WERI-Rb-1 (cell line): Measurements from ENCODE around the gene HSPB6.

Experiments
- DNase-seq: peaks from one replicate; pipeline ENCODE4 v3.0.0-alpha.2; 2020
- H3K27ac ChIP-seq: fragments of 250-450 bp; sonication (Bioruptor Pico); 2 replicates; pipeline ENCODE4 v1.5.1; 2020; ENCODE audit warnings: mild to moderate bottlenecking, moderate library complexity
- H3K27me3 ChIP-seq: fragments of 250-450 bp; sonication (Bioruptor Pico); 2 replicates; pipeline ENCODE4 v1.5.1; 2021; ENCODE audit warnings: mild to moderate bottlenecking, low read depth, moderate library complexity; ENCODE audit not compliant: insufficient read depth, severe bottlenecking
- H3K36me3 ChIP-seq: fragments of 250-450 bp; sonication (Bioruptor Pico); 2 replicates; pipeline ENCODE4 v1.5.1; 2020; ENCODE audit warnings: mild to moderate bottlenecking, moderate library complexity
- H3K4me3 ChIP-seq: 2 replicates; pipeline ENCODE4 v1.5.1; 2011; ENCODE audit warnings: low read depth, mild to moderate bottlenecking, control low read depth, low read length
- H3K9me3 ChIP-seq: fragments of 250-450 bp; sonication (Bioruptor Pico); 2 replicates; pipeline ENCODE4 v1.5.1; 2021; ENCODE audit warnings: mild to moderate bottlenecking, moderate library complexity; ENCODE audit not compliant: severe bottlenecking
- CTCF ChIP-seq: IDR thresholded peaks from 2 replicates; pipeline ENCODE4 v1.5.1; 2011; ENCODE audit warnings: low read depth, mild to moderate bottlenecking, control low read depth, inconsistent platforms, low read length

Gene HSPB6

GRCh38 chr19:35751839-35752745 is 4.7 kb downstream of the HSPB6 start:
- peaks cover 23% of the 10 kb centered on the region for H3K36me3 ChIP-seq
- H3K27ac ChIP-seq = no peak overlapping the region
- DNase-seq = no peak
- no peak for TF ChIP-seq CTCF
- H3K27me3 ChIP-seq = no peaks in the 10 kb centered on the region
- H3K4me3 ChIP-seq = no peak overlapping the region
- H3K9me3 ChIP-seq = no peaks in the 10 kb centered on the region

- no peaks in the 10 kb centered on the region for H3K27me3 ChIP-seq
- DNase-seq = no peak
- H3K27ac ChIP-seq = no peak overlapping the region
- H3K36me3 ChIP-seq = peaks cover 23% of the 10 kb centered on the region
- TF ChIP-seq CTCF = no peak
- no peak overlapping the region for H3K4me3 ChIP-seq
- H3K9me3 ChIP-seq = no peaks in the 10 kb centered on the region
Observed at GRCh38 chr19:35750167-35750566, 6.7 kb downstream of the HSPB6 start.

- H3K9me3 ChIP-seq = no peaks in the 10 kb centered on the region
- H3K36me3 ChIP-seq = peaks cover 10% of the 10 kb centered on the region
- no peaks in the 10 kb centered on the region for H3K27me3 ChIP-seq
- H3K4me3 ChIP-seq = peak within 1 kb of the TSS; percentile 84
- TF ChIP-seq CTCF = no peak
- peak; percentile 99 for DNase-seq
- H3K27ac ChIP-seq = peak within 1 kb of the TSS; percentile 61
Observed at GRCh38 chr19:35748106-35749020, 8.5 kb downstream of the HSPB6 start, which contains the start of gene LIN37. Gene LIN37, plus strand, starts transcription at chr19:35748576. Its CDS starts 149 bp downstream, at chr19:35748725.

GRCh38 chr19:35746531-35746930 is 10.3 kb downstream of the HSPB6 start:
- Histone ChIP-seq H3K4me3 (no peak overlapping the region), H3K27me3 (no peaks in the 10 kb centered on the region), H3K27ac (no peak overlapping the region), H3K9me3 (no peaks in the 10 kb centered on the region), H3K36me3 (peaks cover 6% of the 10 kb centered on the region; the same call in 1 of the 2 replicates)
- no peak for DNase-seq
- TF ChIP-seq CTCF = no peak

GRCh38 chr19:35746087-35746462 is 10.8 kb downstream of the HSPB6 start:
- TF ChIP-seq CTCF = no peak
- no peaks in the 10 kb centered on the region for H3K9me3 ChIP-seq
- DNase-seq = no peak
- peak overlapping the region; percentile 83 for H3K4me3 ChIP-seq
- peaks cover 6% of the 10 kb centered on the region; the same call in 1 of the 2 replicates for H3K36me3 ChIP-seq
- peak overlapping the region; percentile 95 for H3K27ac ChIP-seq
- H3K27me3 ChIP-seq = no peaks in the 10 kb centered on the region
